Measurements from ENCODE around the gene OPN4.
"Not testable (repeated sequence)": the region's sequence is repeated elsewhere in the genome, so short reads cannot be mapped to it uniquely, and the experiment has no call there.

OPN4 gene, protein sequence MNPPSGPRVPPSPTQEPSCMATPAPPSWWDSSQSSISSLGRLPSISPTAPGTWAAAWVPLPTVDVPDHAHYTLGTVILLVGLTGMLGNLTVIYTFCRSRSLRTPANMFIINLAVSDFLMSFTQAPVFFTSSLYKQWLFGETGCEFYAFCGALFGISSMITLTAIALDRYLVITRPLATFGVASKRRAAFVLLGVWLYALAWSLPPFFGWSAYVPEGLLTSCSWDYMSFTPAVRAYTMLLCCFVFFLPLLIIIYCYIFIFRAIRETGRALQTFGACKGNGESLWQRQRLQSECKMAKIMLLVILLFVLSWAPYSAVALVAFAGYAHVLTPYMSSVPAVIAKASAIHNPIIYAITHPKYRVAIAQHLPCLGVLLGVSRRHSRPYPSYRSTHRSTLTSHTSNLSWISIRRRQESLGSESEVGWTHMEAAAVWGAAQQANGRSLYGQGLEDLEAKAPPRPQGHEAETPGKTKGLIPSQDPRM

DNA sequence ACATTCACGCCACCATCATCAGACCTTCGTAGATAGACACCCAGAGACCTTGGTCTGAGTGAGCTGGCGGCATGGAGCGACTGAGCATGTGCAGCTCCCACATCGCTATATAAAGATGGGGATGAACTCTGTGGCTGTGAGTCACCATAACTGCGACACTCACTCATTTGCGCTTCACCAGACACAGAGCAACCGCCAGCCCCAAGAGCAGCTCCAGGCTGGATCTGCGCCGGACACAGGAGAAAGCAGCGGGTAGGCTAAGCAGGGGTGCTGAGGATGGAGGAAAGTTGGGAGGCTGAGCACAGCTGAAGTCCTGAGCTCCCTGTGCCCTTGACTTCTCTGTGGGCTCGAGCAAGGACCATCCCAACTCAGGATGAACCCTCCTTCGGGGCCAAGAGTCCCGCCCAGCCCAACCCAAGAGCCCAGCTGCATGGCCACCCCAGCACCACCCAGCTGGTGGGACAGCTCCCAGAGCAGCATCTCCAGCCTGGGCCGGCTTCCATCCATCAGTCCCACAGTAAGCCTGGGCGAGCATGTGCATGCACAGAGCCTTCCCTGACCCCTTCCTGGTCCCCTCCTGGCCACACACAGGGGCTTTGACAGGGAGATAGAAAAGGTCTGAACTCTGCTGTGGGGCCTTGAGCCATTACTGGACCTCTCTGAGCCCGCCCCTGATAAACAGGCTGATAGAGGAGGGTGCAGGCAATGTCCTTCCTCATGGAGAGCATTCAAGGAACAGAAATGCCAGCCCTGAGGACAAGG lies at the start of gene OPN4:
Gene OPN4 (plus strand): TSS at position 137 of the 762 bp plus-strand sequence. CDS start 237 bp downstream, at position 374.
- H3K9ac ChIP-seq (ENCODE audit: low read length), result no peak within 1 kb of the TSS
- H3K4me1 ChIP-seq (ENCODE audit: control insufficient read depth, insufficient read depth, low read length), result peaks cover 11% of the 10 kb centered on the region

DNA sequence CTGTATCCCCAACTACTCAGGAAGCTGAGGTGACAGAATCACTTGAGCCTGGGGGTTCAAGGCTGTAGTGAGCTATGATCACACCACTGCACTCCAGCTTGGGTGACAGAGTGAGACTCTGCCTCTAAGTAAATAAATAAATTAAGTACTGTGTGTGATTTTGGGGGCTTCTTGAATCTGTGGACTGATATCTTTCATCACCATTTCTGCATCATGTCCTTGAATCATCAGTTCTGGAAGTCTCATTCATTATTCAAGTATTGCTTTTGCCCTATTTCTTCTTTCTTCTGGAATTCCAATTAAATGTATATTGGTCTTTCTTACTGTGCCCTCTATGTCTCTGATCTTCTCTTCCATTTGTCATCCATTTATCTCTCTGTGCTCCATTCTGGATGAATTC lies 46.7 kb upstream of the OPN4 start:
- no peak overlapping the region for H3K9ac ChIP-seq (ENCODE audit: low read length)
- no peaks in the 10 kb centered on the region for H3K27me3 ChIP-seq (ENCODE audit: control insufficient read depth, insufficient read depth, low read length)
- no peaks in the 10 kb centered on the region for H3K36me3 ChIP-seq (ENCODE audit: control insufficient read depth, insufficient read depth, low read length)
- no peaks in the 10 kb centered on the region for H3K9me3 ChIP-seq (ENCODE audit: control insufficient read depth, low read length)
- no peak overlapping the region for H3K4me3 ChIP-seq (ENCODE audit: low read length)
- no peaks in the 10 kb centered on the region for H3K4me1 ChIP-seq (ENCODE audit: control insufficient read depth, insufficient read depth, low read length)

More for the DNA sequence above, at the start of gene OPN4:
- no peaks in the 10 kb centered on the region for H3K9me3 ChIP-seq (ENCODE audit: control insufficient read depth, low read length)
- no peaks in the 10 kb centered on the region for H3K36me3 ChIP-seq (ENCODE audit: control insufficient read depth, insufficient read depth, low read length)
- H3K27me3 ChIP-seq (ENCODE audit: control insufficient read depth, insufficient read depth, low read length), result peaks cover 10% of the 10 kb centered on the region
- no peak within 1 kb of the TSS for H3K4me3 ChIP-seq (ENCODE audit: low read length)

DNA sequence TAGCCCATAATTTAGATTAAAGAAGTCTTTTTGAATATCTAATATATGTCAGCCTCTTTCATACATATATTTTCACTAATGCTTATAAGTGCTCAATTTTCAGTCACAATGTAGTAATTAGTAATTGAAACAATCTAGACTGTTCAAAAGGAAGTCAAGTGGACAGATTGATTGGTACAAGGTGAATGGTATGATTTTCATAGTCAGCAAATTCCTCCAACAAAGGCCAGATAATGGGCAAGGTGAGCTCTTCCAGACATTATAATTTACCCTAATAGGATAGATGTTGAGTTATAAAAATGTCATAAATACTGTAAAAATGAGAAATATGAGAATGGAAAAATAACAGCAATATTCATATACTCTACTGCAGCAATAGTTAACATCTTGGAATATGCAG lies 44.4 kb upstream of the OPN4 start:
- Histone ChIP-seq H3K9ac (ENCODE audit: low read length) (no peak overlapping the region), H3K9me3 (ENCODE audit: control insufficient read depth, low read length) (no peaks in the 10 kb centered on the region), H3K27me3 (ENCODE audit: control insufficient read depth, insufficient read depth, low read length) (no peaks in the 10 kb centered on the region), H3K4me3 (ENCODE audit: low read length) (no peak overlapping the region), H3K36me3 (ENCODE audit: control insufficient read depth, insufficient read depth, low read length) (no peaks in the 10 kb centered on the region), H3K4me1 (ENCODE audit: control insufficient read depth, insufficient read depth, low read length) (no peaks in the 10 kb centered on the region)

DNA sequence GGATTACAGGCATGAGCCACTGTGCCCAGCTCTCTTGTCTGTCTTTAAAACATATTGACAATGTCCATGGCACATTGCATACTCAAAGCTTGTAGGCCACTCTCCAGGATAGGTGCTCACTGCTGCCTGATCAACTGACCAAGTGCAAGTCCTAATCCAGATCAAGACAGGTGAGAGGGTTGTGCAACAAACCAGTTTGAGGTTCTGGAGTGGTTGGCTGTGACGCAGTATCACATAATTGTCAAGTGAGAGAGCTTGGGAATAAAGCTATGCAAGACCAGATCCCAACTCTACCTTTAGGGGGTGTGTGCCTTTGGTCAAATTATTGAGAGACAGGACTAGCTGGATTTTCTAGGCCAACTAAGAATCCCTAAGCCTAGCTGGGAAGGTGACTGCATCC lies 43.0 kb upstream of the OPN4 start:
- Histone ChIP-seq H3K36me3 (ENCODE audit: control insufficient read depth, insufficient read depth, low read length) (no peaks in the 10 kb centered on the region), H3K4me3 (ENCODE audit: low read length) (no peak overlapping the region), H3K4me1 (ENCODE audit: control insufficient read depth, insufficient read depth, low read length) (no peaks in the 10 kb centered on the region), H3K27me3 (ENCODE audit: control insufficient read depth, insufficient read depth, low read length) (no peaks in the 10 kb centered on the region), H3K9ac (ENCODE audit: low read length) (no peak overlapping the region), H3K9me3 (ENCODE audit: control insufficient read depth, low read length) (no peaks in the 10 kb centered on the region)

DNA sequence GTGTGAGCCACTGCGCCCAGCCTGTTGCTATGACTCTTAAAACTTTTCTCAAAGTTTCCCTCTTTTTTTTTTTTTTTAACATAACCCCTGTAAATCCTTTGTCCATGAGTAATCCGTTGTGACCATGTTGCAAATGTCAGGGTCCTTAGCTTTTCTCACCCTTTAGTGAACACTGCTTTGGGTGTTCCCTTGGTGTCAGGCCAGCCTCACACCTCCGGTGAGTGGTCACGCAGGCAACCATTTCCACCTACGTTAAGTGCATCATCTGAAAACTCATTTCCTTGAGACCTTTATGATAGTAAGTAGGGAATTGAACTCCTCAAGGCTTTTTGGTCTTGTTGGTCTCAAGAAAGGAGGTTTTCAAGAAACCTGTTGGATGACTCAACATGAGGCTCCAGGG lies 41.3 kb upstream of the OPN4 start:
- no peaks in the 10 kb centered on the region for H3K9me3 ChIP-seq (ENCODE audit: control insufficient read depth, low read length)
- H3K36me3 ChIP-seq (ENCODE audit: control insufficient read depth, insufficient read depth, low read length), result no peaks in the 10 kb centered on the region
- no peaks in the 10 kb centered on the region for H3K4me1 ChIP-seq (ENCODE audit: control insufficient read depth, insufficient read depth, low read length)
- H3K27me3 ChIP-seq (ENCODE audit: control insufficient read depth, insufficient read depth, low read length), result no peaks in the 10 kb centered on the region
- H3K9ac ChIP-seq (ENCODE audit: low read length), result no peak overlapping the region
- no peak overlapping the region for H3K4me3 ChIP-seq (ENCODE audit: low read length)

DNA sequence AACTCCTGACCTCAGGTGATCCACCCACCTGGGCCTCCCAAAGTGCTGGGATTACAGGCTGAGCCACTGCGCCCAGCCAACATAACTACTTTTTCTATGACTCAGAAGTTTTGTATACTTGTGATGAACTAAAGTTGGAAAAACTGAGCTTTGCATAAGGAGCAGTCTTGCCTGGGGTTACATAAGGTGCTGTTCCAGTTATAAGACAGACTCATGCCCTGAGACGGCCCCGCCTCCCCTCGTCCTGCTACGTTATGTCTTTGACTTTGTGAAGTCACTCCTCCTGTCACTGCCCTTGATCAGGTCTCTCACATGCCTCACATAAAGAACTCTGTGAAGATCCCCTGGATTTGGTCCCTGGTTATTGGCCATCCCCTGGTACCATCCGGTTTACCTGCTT lies 40.4 kb upstream of the OPN4 start:
- H3K4me1 ChIP-seq (ENCODE audit: control insufficient read depth, insufficient read depth, low read length), result no peaks in the 10 kb centered on the region

DNA sequence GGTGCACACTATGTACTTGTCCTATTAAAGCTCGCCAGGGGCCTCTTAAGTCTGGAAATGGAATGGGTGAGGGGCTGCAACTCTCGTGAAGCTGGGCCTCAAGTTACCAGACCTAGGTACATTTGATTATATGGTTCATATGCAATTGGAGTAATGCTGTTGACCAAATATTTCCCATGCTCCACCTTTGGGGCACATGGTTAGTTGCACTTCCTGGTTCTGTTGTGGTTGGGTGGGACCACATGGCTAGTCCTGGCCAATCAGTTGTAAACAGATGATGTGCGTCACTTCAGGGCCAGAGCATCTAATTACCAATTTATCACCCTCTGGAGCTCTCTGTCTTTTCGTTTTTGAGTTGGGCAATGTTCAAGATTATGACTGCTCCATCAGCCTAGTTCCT lies 39.5 kb upstream of the OPN4 start:
- no peaks in the 10 kb centered on the region for H3K4me1 ChIP-seq (ENCODE audit: control insufficient read depth, insufficient read depth, low read length)
- no peaks in the 10 kb centered on the region for H3K9me3 ChIP-seq (ENCODE audit: control insufficient read depth, low read length)
- H3K36me3 ChIP-seq (ENCODE audit: control insufficient read depth, insufficient read depth, low read length), result no peaks in the 10 kb centered on the region
- H3K27me3 ChIP-seq (ENCODE audit: control insufficient read depth, insufficient read depth, low read length), result no peaks in the 10 kb centered on the region
- H3K9ac ChIP-seq (ENCODE audit: low read length), result no peak overlapping the region
- no peak overlapping the region for H3K4me3 ChIP-seq (ENCODE audit: low read length)

More for the DNA sequence above, 40.4 kb upstream of the OPN4 start:
- Histone ChIP-seq H3K9ac (ENCODE audit: low read length) (no peak overlapping the region), H3K27me3 (ENCODE audit: control insufficient read depth, insufficient read depth, low read length) (no peaks in the 10 kb centered on the region), H3K36me3 (ENCODE audit: control insufficient read depth, insufficient read depth, low read length) (no peaks in the 10 kb centered on the region), H3K4me3 (ENCODE audit: low read length) (no peak overlapping the region), H3K9me3 (ENCODE audit: control insufficient read depth, low read length) (no peaks in the 10 kb centered on the region)

DNA sequence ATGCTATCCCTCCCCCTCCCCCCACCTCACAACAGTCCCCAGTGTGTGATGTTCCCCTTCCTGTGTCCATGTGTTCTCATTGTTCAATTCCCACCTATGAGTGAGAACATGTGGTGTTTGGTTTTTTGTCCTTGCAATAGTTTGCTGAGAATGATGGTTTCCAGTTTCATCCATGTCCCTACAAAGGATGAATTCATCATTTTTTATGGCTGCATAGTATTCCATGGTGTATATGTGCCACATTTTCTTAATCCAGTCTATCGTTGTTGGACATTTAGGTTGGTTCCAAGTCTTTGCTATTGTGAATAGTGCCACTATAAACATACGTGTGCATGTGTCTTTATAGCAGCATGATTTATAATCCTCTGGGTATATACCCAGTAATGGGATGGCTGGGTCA lies 37.1 kb upstream of the OPN4 start:
- H3K27me3 ChIP-seq (ENCODE audit: control insufficient read depth, insufficient read depth, low read length); H3K4me3 ChIP-seq (ENCODE audit: low read length): not testable (repeated sequence)

DNA sequence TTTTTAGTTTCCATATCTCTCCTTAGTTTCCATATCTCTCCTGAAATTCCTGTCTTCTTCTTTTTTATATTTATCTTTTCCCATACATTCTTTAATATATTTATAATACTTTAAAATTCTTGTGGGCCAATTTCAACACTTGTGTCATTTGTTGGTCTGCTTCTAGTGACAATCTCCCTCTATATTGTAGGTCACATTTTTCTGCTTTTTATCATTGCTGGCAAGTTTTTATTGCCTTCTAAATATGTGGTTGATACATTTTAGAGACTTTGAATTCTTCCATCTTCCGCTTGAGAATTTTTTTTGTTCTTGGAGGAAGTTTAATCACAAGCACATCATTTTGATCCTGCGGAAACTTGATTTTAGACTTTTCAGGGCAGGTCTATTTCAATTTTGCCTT lies 26.0 kb upstream of the OPN4 start:
- Histone ChIP-seq H3K36me3 (ENCODE audit: control insufficient read depth, insufficient read depth, low read length) (no peaks in the 10 kb centered on the region), H3K9me3 (ENCODE audit: control insufficient read depth, low read length) (no peaks in the 10 kb centered on the region), H3K27me3 (ENCODE audit: control insufficient read depth, insufficient read depth, low read length) (peaks cover 23% of the 10 kb centered on the region), H3K4me3 (ENCODE audit: low read length) (no peak overlapping the region), H3K9ac (ENCODE audit: low read length) (no peak overlapping the region), H3K4me1 (ENCODE audit: control insufficient read depth, insufficient read depth, low read length) (no peaks in the 10 kb centered on the region)

More for the DNA sequence above, 37.1 kb upstream of the OPN4 start:
- not testable (repeated sequence) for H3K4me1 ChIP-seq (ENCODE audit: control insufficient read depth, insufficient read depth, low read length); H3K36me3 ChIP-seq (ENCODE audit: control insufficient read depth, insufficient read depth, low read length); H3K9me3 ChIP-seq (ENCODE audit: control insufficient read depth, low read length); H3K9ac ChIP-seq (ENCODE audit: low read length)

DNA sequence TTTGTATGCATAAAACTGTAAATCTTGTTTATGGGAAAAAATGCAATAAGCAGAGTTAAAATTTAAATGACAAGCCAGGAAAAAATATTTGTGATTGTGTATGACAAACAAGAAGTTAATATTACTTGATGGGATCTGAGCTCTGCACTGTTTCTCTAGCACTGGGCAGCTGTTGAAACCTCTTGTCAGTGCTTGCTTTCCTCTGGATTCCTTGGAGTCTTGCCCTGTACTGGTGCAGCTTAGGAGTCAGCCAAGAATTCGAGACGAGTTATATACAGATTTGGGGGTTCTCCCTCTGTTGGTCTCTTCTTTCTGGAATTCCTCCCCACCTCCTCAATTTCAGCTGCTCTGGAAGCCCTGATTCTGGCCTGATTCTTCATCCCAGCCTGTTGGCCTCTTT lies 24.3 kb upstream of the OPN4 start:
- Histone ChIP-seq H3K4me3 (ENCODE audit: low read length) (no peak overlapping the region), H3K9me3 (ENCODE audit: control insufficient read depth, low read length) (no peaks in the 10 kb centered on the region), H3K9ac (ENCODE audit: low read length) (no peak overlapping the region), H3K4me1 (ENCODE audit: control insufficient read depth, insufficient read depth, low read length) (no peaks in the 10 kb centered on the region), H3K27me3 (ENCODE audit: control insufficient read depth, insufficient read depth, low read length) (peaks cover 36% of the 10 kb centered on the region), H3K36me3 (ENCODE audit: control insufficient read depth, insufficient read depth, low read length) (no peaks in the 10 kb centered on the region)

DNA sequence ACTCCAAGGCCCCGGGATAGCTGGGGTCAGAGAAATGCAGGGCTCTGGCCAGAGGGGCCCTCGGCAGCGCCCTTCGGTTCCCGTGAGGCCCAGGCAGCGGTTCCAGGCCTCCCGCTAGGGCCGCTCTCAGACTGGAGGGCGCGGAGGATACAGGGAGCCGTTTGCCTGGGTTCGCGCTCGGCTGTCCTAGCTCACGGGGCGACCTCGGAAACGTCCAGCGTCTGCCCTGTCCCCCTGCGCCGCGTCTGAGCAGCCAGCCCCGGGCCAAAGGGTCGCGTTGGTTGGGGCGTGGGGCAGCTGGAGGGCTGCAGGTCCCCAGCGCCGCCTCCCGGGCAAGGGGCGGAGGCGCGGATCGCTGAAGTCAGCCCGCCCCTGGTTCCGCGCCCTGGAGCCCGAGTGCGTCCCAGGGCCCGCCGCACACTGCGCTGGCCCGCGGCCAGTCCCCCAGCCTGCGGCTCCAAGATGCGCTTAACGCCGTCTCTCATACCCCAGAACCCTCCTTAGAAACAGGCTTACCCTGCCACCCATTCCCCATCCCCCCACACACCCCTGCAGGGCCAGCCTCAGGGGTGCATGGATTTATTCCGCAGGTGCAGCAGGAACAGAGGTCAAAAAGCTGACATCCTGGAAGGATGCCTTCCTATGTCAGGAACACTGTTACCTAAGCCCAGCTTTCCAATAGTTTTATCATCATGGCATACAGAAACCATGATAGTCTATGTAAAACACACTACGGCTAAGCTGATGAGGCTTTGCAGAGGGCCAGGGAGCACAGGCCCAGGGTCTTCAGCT lies 22.1 kb upstream of the OPN4 start:
- no peak overlapping the region for H3K4me3 ChIP-seq (ENCODE audit: low read length)
- no peaks in the 10 kb centered on the region for H3K9me3 ChIP-seq (ENCODE audit: control insufficient read depth, low read length)
- H3K9ac ChIP-seq (ENCODE audit: low read length), result no peak overlapping the region
- peaks cover 36% of the 10 kb centered on the region for H3K27me3 ChIP-seq (ENCODE audit: control insufficient read depth, insufficient read depth, low read length)
- H3K4me1 ChIP-seq (ENCODE audit: control insufficient read depth, insufficient read depth, low read length), result no peaks in the 10 kb centered on the region
- H3K36me3 ChIP-seq (ENCODE audit: control insufficient read depth, insufficient read depth, low read length), result no peaks in the 10 kb centered on the region

DNA sequence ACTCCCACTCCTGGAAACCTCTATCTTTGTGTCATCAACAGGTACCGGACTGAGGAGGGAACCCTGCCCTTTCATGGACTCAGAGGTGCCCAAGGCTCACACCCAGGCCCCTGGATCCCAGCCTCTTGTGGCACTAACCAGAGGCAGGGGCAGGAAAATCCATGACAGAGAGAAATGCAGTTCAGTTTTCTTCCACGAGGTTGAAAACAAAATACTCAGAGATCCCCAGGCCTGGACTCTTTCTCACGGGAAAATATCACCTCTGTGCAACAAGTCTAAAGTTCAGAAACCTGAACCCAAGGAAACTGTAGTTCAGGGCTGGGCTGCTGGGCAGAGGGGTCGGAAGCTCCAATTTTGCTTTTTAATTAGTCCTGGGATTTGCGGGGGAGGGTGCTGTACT lies 21.4 kb upstream of the OPN4 start:
- Histone ChIP-seq H3K9me3 (ENCODE audit: control insufficient read depth, low read length) (no peaks in the 10 kb centered on the region), H3K4me1 (ENCODE audit: control insufficient read depth, insufficient read depth, low read length) (no peaks in the 10 kb centered on the region), H3K9ac (ENCODE audit: low read length) (no peak overlapping the region), H3K4me3 (ENCODE audit: low read length) (no peak overlapping the region), H3K27me3 (ENCODE audit: control insufficient read depth, insufficient read depth, low read length) (peaks cover 36% of the 10 kb centered on the region), H3K36me3 (ENCODE audit: control insufficient read depth, insufficient read depth, low read length) (no peaks in the 10 kb centered on the region)
